ENCODE data around the gene TCF19. TPM values are rescaled to one million over a fixed set of nuclear protein-coding genes. Genes with fewer than 3 reads are reported as not detected.

Gene TCF19
- polyA plus RNA-seq (2.5 and 3.6 TPM in 2 replicates), polyA minus RNA-seq (2.9 and 4.4 TPM in 2 replicates)

GRCh38 chr6:31158140-31158862, at the start of gene TCF19:
TSS of gene TCF19 (plus strand) at chr6:31158589. CDS start at chr6:31159470, 881 bp downstream.
- TF ChIP-seq TAF1 (IDR thresholded peaks at IDR 0.05; ENCODE audit: low read depth) (no peak), REST (IDR thresholded peaks at IDR 0.05; ENCODE audit: borderline replicate concordance) (no peak), CTCF (IDR thresholded peaks at IDR 0.05; ENCODE audit: poor library complexity, severe bottlenecking) (no peak), EP300 (conservative IDR thresholded peaks at IDR 0.05; ENCODE audit: poor library complexity, severe bottlenecking) (peak; percentile 7), RAD21 (conservative IDR thresholded peaks at IDR 0.05) (no peak), POLR2AphosphoS5 (IDR thresholded peaks at IDR 0.05) (peak; percentile 52), MXI1 (conservative IDR thresholded peaks at IDR 0.05; ENCODE audit: poor library complexity, severe bottlenecking) (peak; percentile 72), EZH2 (IDR thresholded peaks at IDR 0.05; ENCODE audit: borderline replicate concordance, insufficient read depth, low read length, poor library complexity, severe bottlenecking) (no peak), SMC3 (conservative IDR thresholded peaks at IDR 0.05; ENCODE audit: poor library complexity) (no peak)
- Histone ChIP-seq H2AFZ (ENCODE audit: low read depth, low read length) (peak within 1 kb of the TSS; percentile 89), H3K4me2 (ENCODE audit: low read length) (peak within 1 kb of the TSS; percentile 79), H3K27me3 (ENCODE audit: insufficient read depth, low read depth, low read length) (peaks cover 6% of the 10 kb centered on the region), H3K9me2 (ENCODE audit: insufficient read depth, low read length) (no peaks in the 10 kb centered on the region), H3K9ac (ENCODE audit: low read length) (peak within 1 kb of the TSS; percentile 71), H3K9me3 (ENCODE audit: low read length) (no peaks in the 10 kb centered on the region), H3F3A (ENCODE audit: insufficient read depth, low read length, poor library complexity, severe bottlenecking) (no peaks in the 10 kb centered on the region), H4K20me1 (ENCODE audit: insufficient read depth) (no peaks in the 10 kb centered on the region), H3K36me3 (ENCODE audit: insufficient read depth, low read length) (no peaks in the 10 kb centered on the region), H3K4me3 (ENCODE audit: low read length) (peak within 1 kb of the TSS; percentile 86), H3K27ac (ENCODE audit: low read length) (peak within 1 kb of the TSS; percentile 40), H3K79me2 (replicated peaks; ENCODE audit: insufficient read depth, low read length) (no peaks in the 10 kb centered on the region)

- Histone ChIP-seq H3K9me2 (ENCODE audit: insufficient read depth, low read length) (no peaks in the 10 kb centered on the region), H3K9me3 (ENCODE audit: low read length) (no peaks in the 10 kb centered on the region), H3K4me3 (ENCODE audit: low read length) (no peak overlapping the region), H3K79me2 (replicated peaks; ENCODE audit: insufficient read depth, low read length) (no peaks in the 10 kb centered on the region), H4K20me1 (ENCODE audit: insufficient read depth) (no peaks in the 10 kb centered on the region), H2AFZ (ENCODE audit: low read depth, low read length) (no peak overlapping the region), H3K36me3 (ENCODE audit: insufficient read depth, low read length) (no peaks in the 10 kb centered on the region), H3K9ac (ENCODE audit: low read length) (no peak overlapping the region), H3F3A (ENCODE audit: insufficient read depth, low read length, poor library complexity, severe bottlenecking) (no peaks in the 10 kb centered on the region), H3K27ac (ENCODE audit: low read length) (no peak overlapping the region), H3K4me2 (ENCODE audit: low read length) (no peak overlapping the region), H3K27me3 (ENCODE audit: insufficient read depth, low read depth, low read length) (no peaks in the 10 kb centered on the region)
- TF ChIP-seq REST (IDR thresholded peaks at IDR 0.05; ENCODE audit: borderline replicate concordance), result no peak
- TF ChIP-seq POLR2AphosphoS5 (IDR thresholded peaks at IDR 0.05), result no peak
- no peak for TF ChIP-seq RAD21 (conservative IDR thresholded peaks at IDR 0.05)
- TF ChIP-seq TAF1 (IDR thresholded peaks at IDR 0.05; ENCODE audit: low read depth), result no peak
- TF ChIP-seq SMC3 (conservative IDR thresholded peaks at IDR 0.05; ENCODE audit: poor library complexity), result no peak
- no peak for TF ChIP-seq EZH2 (IDR thresholded peaks at IDR 0.05; ENCODE audit: borderline replicate concordance, insufficient read depth, low read length, poor library complexity, severe bottlenecking)
Measured at GRCh38 chr6:31110825-31111582, 47.4 kb upstream of the TCF19 start.
